IMR-90 (cell line): ENCODE measurements around the gene HAUS5. TPM values are rescaled to one million over a fixed set of nuclear protein-coding genes. Genes with fewer than 3 reads are reported as not detected.

Source experiments
- ATAC-seq: fragments of 200-7000 bp; cut with Tn5 transposase; 2 replicates; pipeline ENCODE4 v1.9.1; 2020; ENCODE audit warnings: low read depth, mild to moderate bottlenecking, moderate library complexity
- BruUV-seq: library from RNA; stranded (reverse); fragments of 400-500 nt; replicated peaks from 2 replicates; lab custom pipeline; 2021; lab: Mats Ljungman, UMichigan
- CTCF ChIA-PET: fragments of 300-600 bp; formaldehyde crosslinking; extraction: SDS; loops from one replicate; lab custom pipeline; 2021; ENCODE audit warnings: antibody characterized with exemption; lab: Yijun Ruan, JAX
- POLR2A ChIA-PET: fragments of 300-600 bp; sonication (Branson Sonifier 250); formaldehyde crosslinking; loops from one replicate; lab custom pipeline; 2022; ENCODE audit warnings: antibody characterized with exemption; ENCODE audit not compliant: unreplicated experiment; lab: Charles Lee
- DNase-seq: peaks from one replicate; pipeline ENCODE4 v3.0.0; 2013
- H2AFZ ChIP-seq: replicated peaks from 2 replicates; pipeline ENCODE3; 2013; ENCODE audit warnings: low read length, mild to moderate bottlenecking; ENCODE audit not compliant: poor library complexity
- H2AK5ac ChIP-seq: 2 replicates; pipeline ENCODE4 v1.6.1; 2013; ENCODE audit warnings: low read depth, low read length, inconsistent platforms
- H2AK9ac ChIP-seq: replicated peaks from 2 replicates; pipeline ENCODE3; 2013; ENCODE audit warnings: mild to moderate bottlenecking, low read depth, low read length, moderate library complexity; ENCODE audit not compliant: poor library complexity
- H2BK120ac ChIP-seq: 2 replicates; pipeline ENCODE4 v1.6.1; 2013; ENCODE audit warnings: low read depth, low read length, inconsistent platforms
- H2BK15ac ChIP-seq: 3 replicates; pipeline ENCODE4 v1.6.1; 2013; ENCODE audit warnings: low read depth, low read length, inconsistent platforms
- H2BK20ac ChIP-seq: 2 replicates; pipeline ENCODE4 v1.6.1; 2013; ENCODE audit warnings: low read depth, mild to moderate bottlenecking, inconsistent platforms, low read length, moderate library complexity
- H2BK5ac ChIP-seq: 2 replicates; pipeline ENCODE4 v1.6.1; 2013; ENCODE audit warnings: mild to moderate bottlenecking, low read depth, low read length, inconsistent platforms; ENCODE audit not compliant: poor library complexity, severe bottlenecking
- H3K14ac ChIP-seq: replicated peaks from 2 replicates; pipeline ENCODE4 v1.6.1; 2013; ENCODE audit warnings: low read depth, low read length, inconsistent platforms
- H3K18ac ChIP-seq: 2 replicates; pipeline ENCODE4 v1.6.1; 2013; ENCODE audit warnings: low read depth, low read length, control low read depth
- H3K23ac ChIP-seq: 2 replicates; pipeline ENCODE4 v1.6.1; 2013; ENCODE audit warnings: low read depth, low read length, inconsistent platforms
- H3K27ac ChIP-seq: 2 replicates; pipeline ENCODE4 v1.5.1; 2013; ENCODE audit warnings: mild to moderate bottlenecking, control low read depth, low read length; ENCODE audit not compliant: insufficient read depth
- H3K27me3 ChIP-seq: 2 replicates; pipeline ENCODE4 v1.6.1; 2013; ENCODE audit warnings: low read length; ENCODE audit not compliant: control insufficient read depth, insufficient read depth
- H3K36me3 ChIP-seq: 2 replicates; pipeline ENCODE4 v1.6.1; 2013; ENCODE audit warnings: low read length, mixed read lengths; ENCODE audit not compliant: control insufficient read depth, insufficient read depth
- H3K4ac ChIP-seq: 2 replicates; pipeline ENCODE4 v1.6.1; 2013; ENCODE audit warnings: low read depth, low read length, inconsistent platforms
- H3K4me1 ChIP-seq: 2 replicates; pipeline ENCODE4 v1.6.1; 2013; ENCODE audit warnings: low read length, mixed read lengths; ENCODE audit not compliant: control insufficient read depth, insufficient read depth
- H3K4me2 ChIP-seq: 2 replicates; pipeline ENCODE4 v1.6.1; 2013; ENCODE audit warnings: low read depth, mild to moderate bottlenecking, control low read depth, low read length, moderate library complexity
- H3K4me3 ChIP-seq: 2 replicates; pipeline ENCODE4 v1.5.1; 2013; ENCODE audit warnings: low read depth, mild to moderate bottlenecking, control low read depth, low read length, moderate library complexity; ENCODE audit not compliant: insufficient read depth
- H3K56ac ChIP-seq: 2 replicates; pipeline ENCODE4 v1.6.1; 2013; ENCODE audit warnings: low read length, inconsistent platforms; ENCODE audit not compliant: insufficient read depth; ENCODE audit errors: extremely low read depth
- H3K79me1 ChIP-seq, 2 experiments: 2 replicates each; pipeline ENCODE4 v1.6.1; 2013; ENCODE audit warnings: low read length in 2 of 2, inconsistent platforms in 1 of 2, low read depth in 1 of 2
- H3K9ac ChIP-seq: 2 replicates; pipeline ENCODE4 v1.6.1; 2013; ENCODE audit warnings: low read depth, low read length, control low read depth
- H3K9me1 ChIP-seq: 2 replicates; pipeline ENCODE4 v1.6.1; 2013; ENCODE audit warnings: low read length, inconsistent platforms; ENCODE audit not compliant: insufficient read depth
- H3K9me3 ChIP-seq: 2 replicates; pipeline ENCODE4 v1.6.1; 2013; ENCODE audit warnings: low read length; ENCODE audit not compliant: control insufficient read depth, insufficient read depth
- H4K20me1 ChIP-seq: 2 replicates; pipeline ENCODE4 v1.6.1; 2013; ENCODE audit warnings: low read length, inconsistent platforms; ENCODE audit not compliant: insufficient read depth
- H4K5ac ChIP-seq: 2 replicates; pipeline ENCODE4 v1.6.1; 2013; ENCODE audit warnings: mild to moderate bottlenecking, low read depth, low read length, control low read depth
- H4K8ac ChIP-seq, 2 experiments: 2 replicates each; pipeline ENCODE4 v1.6.1; 2013; ENCODE audit warnings: low read depth in 2 of 2, low read length in 2 of 2, control low read depth in 1 of 2, inconsistent platforms in 1 of 2
- H4K91ac ChIP-seq: 2 replicates; pipeline ENCODE4 v1.6.1; 2013; ENCODE audit warnings: low read depth, low read length, inconsistent platforms; ENCODE audit not compliant: insufficient read depth
- CEBPB ChIP-seq: IDR thresholded peaks from 2 replicates; pipeline ENCODE4 v1.6.1; 2012; ENCODE audit warnings: low read depth, low read length, improper control_type of control experiment
- RAD21 ChIP-seq: IDR thresholded peaks from 2 replicates; pipeline ENCODE4 v1.6.1; 2012; ENCODE audit warnings: low read length, improper control_type of control experiment
- WGBS, 2 experiments: methylation state at CpG; one replicate each; pipeline versions ENCODE4 v1.1.5 to v1.1.7; 2013; ENCODE audit warnings: missing lambda C conversion rate in 2 of 2; ENCODE audit not compliant: insufficient read length in 1 of 2; ENCODE audit errors: extremely low coverage in 2 of 2; 5-methylcytosine and 5-hydroxymethylcytosine counted together
- dilution Hi-C: fragments of 300-500 bp; cut with HindIII; formaldehyde crosslinking; loops from one replicate; pipeline ENCODE4 v1.14.3; 2018; ENCODE audit warnings: low sequenced_read_pairs; ENCODE audit not compliant: unreplicated experiment
- in situ Hi-C: fragments of 300-500 bp; cut with MboI; formaldehyde crosslinking; loops from 3 replicates; pipeline ENCODE4 v1.14.3; 2019; ENCODE audit warnings: low sequenced_read_pairs, inconsistent platforms, mixed read lengths
- intact Hi-C: fragments of 100-400 bp; cut with micrococcal nuclease; formaldehyde crosslinking; loops from 2 replicates; pipeline ENCODE4 v1.10.0; 2022
- polyA plus RNA-seq, 3 experiments: library from polyadenylated mRNA; depleted of rRNA; stranded (reverse); fragments of >200 nt; gene quantifications; 2 replicates each; pipeline ENCODE4 v1.2.3, GENCODE V29; 2012; ENCODE audit warnings: low replicate concordance in 1 of 3
- total RNA-seq: library from RNA; depleted of rRNA; stranded (reverse); fragments of >200 nt; gene quantifications from 2 replicates; pipeline ENCODE4 v1.2.3, GENCODE V29; 2012

HAUS5 gene
- total and polyA plus RNA-seq, 2 of the 4 experiments (the other 2 are of a cell fraction): 3.4 to 6.2 TPM

DNA sequence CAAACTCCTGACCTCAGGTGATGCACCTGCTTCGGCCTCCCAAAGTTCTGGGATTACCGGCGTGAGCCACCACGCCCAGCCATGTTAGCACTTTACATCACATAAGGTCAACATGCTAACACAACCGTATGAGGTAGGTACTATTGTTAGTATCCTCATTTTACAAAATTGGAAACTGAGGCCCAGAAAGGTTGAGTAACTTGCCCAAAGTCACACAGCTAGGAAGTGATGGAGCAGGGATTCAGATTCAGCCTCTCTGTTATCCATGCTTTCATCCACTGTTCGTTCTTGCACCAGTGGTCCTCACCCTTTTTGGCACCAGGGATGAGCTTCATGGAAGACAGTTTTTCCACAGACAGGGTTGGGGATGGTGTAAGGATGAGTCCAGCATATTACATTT is 44.2 kb downstream of the HAUS5 start:
- CTCF ChIA-PET: no interaction called here
- Histone ChIP-seq H2AK5ac (no peak overlapping the region), H3K4me2 (no peak overlapping the region), H3K9me1 (no peaks in the 10 kb centered on the region), H2BK15ac (no peak overlapping the region), H3K23ac (no peak overlapping the region), H3K79me1 (peaks cover 4 to 11% of the 10 kb centered on the region in 2 experiments; a peak in 2 of 4 replicates), H3K4ac (no peak overlapping the region), H2BK20ac (no peak overlapping the region), H3K27ac (no peak overlapping the region), H4K8ac (no peak overlapping the region), H2BK5ac (no peak overlapping the region), H3K27me3 (no peaks in the 10 kb centered on the region), H4K5ac (no peak overlapping the region), H3K4me3 (no peak overlapping the region), H2AFZ (no peak overlapping the region), H3K56ac (no peak overlapping the region), H3K36me3 (peaks cover 48% of the 10 kb centered on the region), H2BK120ac (no peak overlapping the region), H3K9me3 (no peaks in the 10 kb centered on the region), H4K91ac (no peak overlapping the region), H3K9ac (no peak overlapping the region), H4K20me1 (0 out of 2 replicates have a peak, but pooled peaks cover 4% of the 10 kb centered on the region), H2AK9ac (no peak overlapping the region), H3K14ac (no peak overlapping the region), H3K18ac (no peak overlapping the region), H3K4me1 (no peaks in the 10 kb centered on the region)
- DNase-seq: no peak
- no TSS peak for BruUV-seq
- no peak for ATAC-seq
- no CpG with 5 or more reads among the region's 6 CpGs for WGBS, 2 experiments
- TF ChIP-seq RAD21 (no peak), CEBPB (no peak)
- in situ Hi-C loops: no loop called here
- intact Hi-C loops: no loop called here
- dilution Hi-C loops: no loop called here
- POLR2A ChIA-PET: no interaction called here
